ENCODE measurements around the gene BORCS5. TPM values are rescaled to one million over a fixed set of nuclear protein-coding genes. Genes with fewer than 3 reads are reported as not detected.

BORCS5 gene
- total and polyA plus RNA-seq, 2 experiments from 2014 or later, result 11.3 to 12.6 TPM

DNA sequence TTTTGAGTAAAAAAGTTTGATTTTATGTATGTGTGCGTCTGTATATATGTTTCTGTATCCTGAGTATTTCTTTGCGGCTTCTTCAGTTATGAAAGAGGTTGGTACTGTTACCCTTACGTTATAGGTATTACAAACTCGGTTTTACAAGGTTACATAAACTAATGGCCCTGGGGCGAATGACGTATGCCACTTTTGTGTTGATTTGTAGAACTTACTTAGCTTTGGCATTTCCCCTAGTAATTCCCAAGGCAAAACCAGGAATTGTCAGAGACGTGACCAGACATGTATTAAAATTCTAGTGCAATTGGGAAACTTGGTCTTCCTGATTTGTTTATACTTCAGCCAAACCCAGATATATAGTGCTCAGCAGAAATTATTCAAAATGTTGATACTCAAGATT is 112.5 kb downstream of the BORCS5 start:
- ATAC-seq (no peak), DNase-seq (ENCODE audit: low spot score) (no peak)
- no peaks in the 10 kb centered on the region for H3K36me3 ChIP-seq (ENCODE audit: insufficient read depth)
- no peaks in the 10 kb centered on the region for H3K79me2 ChIP-seq (replicated peaks; ENCODE audit: insufficient read depth)
- H3K4me1 Mint-ChIP-seq, result peaks cover 6% of the 10 kb centered on the region
- peaks cover 8% of the 10 kb centered on the region for H3K4me1 ChIP-seq (ENCODE audit: insufficient read depth)
- H3K4me2 ChIP-seq, result no peak overlapping the region
- TF ChIP-seq, protein P1, sequence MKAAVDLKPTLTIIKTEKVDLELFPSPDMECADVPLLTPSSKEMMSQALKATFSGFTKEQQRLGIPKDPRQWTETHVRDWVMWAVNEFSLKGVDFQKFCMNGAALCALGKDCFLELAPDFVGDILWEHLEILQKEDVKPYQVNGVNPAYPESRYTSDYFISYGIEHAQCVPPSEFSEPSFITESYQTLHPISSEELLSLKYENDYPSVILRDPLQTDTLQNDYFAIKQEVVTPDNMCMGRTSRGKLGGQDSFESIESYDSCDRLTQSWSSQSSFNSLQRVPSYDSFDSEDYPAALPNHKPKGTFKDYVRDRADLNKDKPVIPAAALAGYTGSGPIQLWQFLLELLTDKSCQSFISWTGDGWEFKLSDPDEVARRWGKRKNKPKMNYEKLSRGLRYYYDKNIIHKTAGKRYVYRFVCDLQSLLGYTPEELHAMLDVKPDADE (IDR thresholded peaks at IDR 0.05), result no peak
- TF ChIP-seq ZNF114 (CRISPR knock-in tag; IDR thresholded peaks at IDR 0.05), result no peak
- TF ChIP-seq, protein P2, sequence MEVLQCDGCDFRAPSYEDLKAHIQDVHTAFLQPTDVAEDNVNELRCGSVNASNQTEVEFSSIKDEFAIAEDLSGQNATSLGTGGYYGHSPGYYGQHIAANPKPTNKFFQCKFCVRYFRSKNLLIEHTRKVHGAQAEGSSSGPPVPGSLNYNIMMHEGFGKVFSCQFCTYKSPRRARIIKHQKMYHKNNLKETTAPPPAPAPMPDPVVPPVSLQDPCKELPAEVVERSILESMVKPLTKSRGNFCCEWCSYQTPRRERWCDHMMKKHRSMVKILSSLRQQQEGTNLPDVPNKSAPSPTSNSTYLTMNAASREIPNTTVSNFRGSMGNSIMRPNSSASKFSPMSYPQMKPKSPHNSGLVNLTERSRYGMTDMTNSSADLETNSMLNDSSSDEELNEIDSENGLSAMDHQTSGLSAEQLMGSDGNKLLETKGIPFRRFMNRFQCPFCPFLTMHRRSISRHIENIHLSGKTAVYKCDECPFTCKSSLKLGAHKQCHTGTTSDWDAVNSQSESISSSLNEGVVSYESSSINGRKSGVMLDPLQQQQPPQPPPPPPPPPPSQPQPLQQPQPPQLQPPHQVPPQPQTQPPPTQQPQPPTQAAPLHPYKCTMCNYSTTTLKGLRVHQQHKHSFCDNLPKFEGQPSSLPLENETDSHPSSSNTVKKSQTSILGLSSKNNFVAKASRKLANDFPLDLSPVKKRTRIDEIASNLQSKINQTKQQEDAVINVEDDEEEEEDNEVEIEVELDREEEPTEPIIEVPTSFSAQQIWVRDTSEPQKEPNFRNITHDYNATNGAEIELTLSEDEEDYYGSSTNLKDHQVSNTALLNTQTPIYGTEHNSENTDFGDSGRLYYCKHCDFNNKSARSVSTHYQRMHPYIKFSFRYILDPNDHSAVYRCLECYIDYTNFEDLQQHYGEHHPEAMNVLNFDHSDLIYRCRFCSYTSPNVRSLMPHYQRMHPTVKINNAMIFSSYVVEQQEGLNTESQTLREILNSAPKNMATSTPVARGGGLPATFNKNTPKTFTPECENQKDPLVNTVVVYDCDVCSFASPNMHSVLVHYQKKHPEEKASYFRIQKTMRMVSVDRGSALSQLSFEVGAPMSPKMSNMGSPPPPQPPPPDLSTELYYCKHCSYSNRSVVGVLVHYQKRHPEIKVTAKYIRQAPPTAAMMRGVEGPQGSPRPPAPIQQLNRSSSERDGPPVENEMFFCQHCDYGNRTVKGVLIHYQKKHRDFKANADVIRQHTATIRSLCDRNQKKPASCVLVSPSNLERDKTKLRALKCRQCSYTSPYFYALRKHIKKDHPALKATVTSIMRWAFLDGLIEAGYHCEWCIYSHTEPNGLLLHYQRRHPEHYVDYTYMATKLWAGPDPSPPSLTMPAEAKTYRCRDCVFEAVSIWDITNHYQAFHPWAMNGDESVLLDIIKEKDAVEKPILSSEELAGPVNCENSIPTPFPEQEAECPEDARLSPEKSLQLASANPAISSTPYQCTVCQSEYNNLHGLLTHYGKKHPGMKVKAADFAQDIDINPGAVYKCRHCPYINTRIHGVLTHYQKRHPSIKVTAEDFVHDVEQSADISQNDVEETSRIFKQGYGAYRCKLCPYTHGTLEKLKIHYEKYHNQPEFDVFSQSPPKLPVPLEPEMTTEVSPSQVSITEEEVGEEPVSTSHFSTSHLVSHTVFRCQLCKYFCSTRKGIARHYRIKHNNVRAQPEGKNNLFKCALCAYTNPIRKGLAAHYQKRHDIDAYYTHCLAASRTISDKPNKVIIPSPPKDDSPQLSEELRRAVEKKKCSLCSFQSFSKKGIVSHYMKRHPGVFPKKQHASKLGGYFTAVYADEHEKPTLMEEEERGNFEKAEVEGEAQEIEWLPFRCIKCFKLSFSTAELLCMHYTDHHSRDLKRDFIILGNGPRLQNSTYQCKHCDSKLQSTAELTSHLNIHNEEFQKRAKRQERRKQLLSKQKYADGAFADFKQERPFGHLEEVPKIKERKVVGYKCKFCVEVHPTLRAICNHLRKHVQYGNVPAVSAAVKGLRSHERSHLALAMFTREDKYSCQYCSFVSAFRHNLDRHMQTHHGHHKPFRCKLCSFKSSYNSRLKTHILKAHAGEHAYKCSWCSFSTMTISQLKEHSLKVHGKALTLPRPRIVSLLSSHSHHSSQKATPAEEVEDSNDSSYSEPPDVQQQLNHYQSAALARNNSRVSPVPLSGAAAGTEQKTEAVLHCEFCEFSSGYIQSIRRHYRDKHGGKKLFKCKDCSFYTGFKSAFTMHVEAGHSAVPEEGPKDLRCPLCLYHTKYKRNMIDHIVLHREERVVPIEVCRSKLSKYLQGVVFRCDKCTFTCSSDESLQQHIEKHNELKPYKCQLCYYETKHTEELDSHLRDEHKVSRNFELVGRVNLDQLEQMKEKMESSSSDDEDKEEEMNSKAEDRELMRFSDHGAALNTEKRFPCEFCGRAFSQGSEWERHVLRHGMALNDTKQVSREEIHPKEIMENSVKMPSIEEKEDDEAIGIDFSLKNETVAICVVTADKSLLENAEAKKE (CRISPR knock-in tag; IDR thresholded peaks at IDR 0.05), result no peak
- no peaks in the 10 kb centered on the region for H3K27me3 ChIP-seq (ENCODE audit: insufficient read depth)
- H3K36me3 Mint-ChIP-seq (ENCODE audit: low read depth), result peaks cover 41% of the 10 kb centered on the region
- no peaks in the 10 kb centered on the region for H3K27me3 Mint-ChIP-seq (ENCODE audit: insufficient read depth, low read depth, poor library complexity)
- no peak overlapping the region for H3K4me3 ChIP-seq
- 0 out of 2 replicates have a peak, but pooled peaks cover 9% of the 10 kb centered on the region for H4K20me1 ChIP-seq (replicated peaks; ENCODE audit: insufficient read depth)
- H2AFZ ChIP-seq, result no peak overlapping the region
- H3K27ac ChIP-seq (ENCODE audit: low read depth), result no peak overlapping the region
- H3K27ac Mint-ChIP-seq, result no peak overlapping the region
- 0 out of 2 replicates have a peak, but pooled peaks cover 2% of the 10 kb centered on the region for H3F3A ChIP-seq (replicated peaks; ENCODE audit: low read depth)
- H3K9me3 Mint-ChIP-seq, result peaks cover 24% of the 10 kb centered on the region
- no peak overlapping the region for H3K4me3 Mint-ChIP-seq
- no peaks in the 10 kb centered on the region for H3K9me2 ChIP-seq (ENCODE audit: insufficient read depth)

DNA sequence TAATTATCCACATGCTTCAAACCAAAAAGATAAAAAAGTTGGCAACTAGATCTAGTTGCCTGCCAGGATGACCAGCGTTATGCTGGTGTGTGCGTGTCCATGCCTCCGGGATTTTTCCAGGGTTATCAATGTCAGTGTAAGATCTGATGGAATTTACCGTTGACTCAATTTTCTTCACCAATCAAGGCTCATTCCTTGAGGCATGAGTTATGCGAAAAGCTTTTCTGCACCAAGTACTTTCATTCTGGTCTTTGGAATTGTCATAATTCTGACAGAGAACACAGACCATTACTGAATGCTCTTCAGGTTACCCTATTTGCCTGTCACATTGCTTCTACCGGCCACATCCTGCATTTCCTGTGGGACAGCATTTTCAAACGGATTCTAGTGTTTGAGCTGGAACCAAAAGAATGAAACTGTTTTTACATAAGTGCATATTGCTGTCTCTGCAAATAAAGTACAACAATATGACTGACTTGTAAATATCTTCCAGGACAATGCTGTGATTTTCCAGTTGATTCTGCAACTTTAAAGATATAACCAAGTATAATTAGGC is 114.0 kb downstream of the BORCS5 start:
- peaks cover 12% of the 10 kb centered on the region; the same call in 1 of the 2 replicates for H4K20me1 ChIP-seq (replicated peaks; ENCODE audit: insufficient read depth)
- H3K4me3 Mint-ChIP-seq, result no peak overlapping the region
- H3K4me2 ChIP-seq, result no peak overlapping the region
- H3K4me1 Mint-ChIP-seq, result peaks cover 10% of the 10 kb centered on the region
- no peak overlapping the region; the same call in 1 of the 2 replicates for H3K27ac ChIP-seq (ENCODE audit: low read depth)
- H3K4me1 ChIP-seq (ENCODE audit: insufficient read depth), result peaks cover 8% of the 10 kb centered on the region
- peaks cover 50% of the 10 kb centered on the region for H3K36me3 Mint-ChIP-seq (ENCODE audit: low read depth)
- no peak for DNase-seq (ENCODE audit: low spot score)
- H3K79me2 ChIP-seq (replicated peaks; ENCODE audit: insufficient read depth), result 0 out of 2 replicates have a peak, but pooled peaks cover 4% of the 10 kb centered on the region
- peaks cover 24% of the 10 kb centered on the region for H3K9me3 Mint-ChIP-seq
- H3K36me3 ChIP-seq (ENCODE audit: insufficient read depth), result peaks cover 1% of the 10 kb centered on the region; the same call in 1 of the 2 replicates
- H3F3A ChIP-seq (replicated peaks; ENCODE audit: low read depth), result 0 out of 2 replicates have a peak, but pooled peaks cover 4% of the 10 kb centered on the region
- H2AFZ ChIP-seq, result no peak overlapping the region
- H3K4me3 ChIP-seq, result no peak overlapping the region
- H3K9me2 ChIP-seq (ENCODE audit: insufficient read depth), result no peaks in the 10 kb centered on the region
- ATAC-seq, result no peak
- no peaks in the 10 kb centered on the region for H3K27me3 Mint-ChIP-seq (ENCODE audit: insufficient read depth, low read depth, poor library complexity)
- H3K27me3 ChIP-seq (ENCODE audit: insufficient read depth), result no peaks in the 10 kb centered on the region
- no peak overlapping the region for H3K27ac Mint-ChIP-seq
- TF ChIP-seq ZNF114 (CRISPR knock-in tag; IDR thresholded peaks at IDR 0.05) (no peak), CREB1 (CRISPR knock-in tag; IDR thresholded peaks at IDR 0.05; ENCODE audit: low read depth) (no peak), EZH2 (IDR thresholded peaks at IDR 0.05; ENCODE audit: low read depth, unreplicated experiment) (no peak), JUNB (IDR thresholded peaks at IDR 0.05; ENCODE audit: unreplicated experiment) (no peak), ZNF331 (CRISPR knock-in tag; IDR thresholded peaks at IDR 0.05; ENCODE audit: low read depth) (no peak), POLR2AphosphoS5 (IDR thresholded peaks at IDR 0.05; ENCODE audit: low read depth) (no peak), EZH2phosphoT487 (IDR thresholded peaks at IDR 0.05; ENCODE audit: unreplicated experiment) (no peak)
- TF ChIP-seq, protein P3, sequence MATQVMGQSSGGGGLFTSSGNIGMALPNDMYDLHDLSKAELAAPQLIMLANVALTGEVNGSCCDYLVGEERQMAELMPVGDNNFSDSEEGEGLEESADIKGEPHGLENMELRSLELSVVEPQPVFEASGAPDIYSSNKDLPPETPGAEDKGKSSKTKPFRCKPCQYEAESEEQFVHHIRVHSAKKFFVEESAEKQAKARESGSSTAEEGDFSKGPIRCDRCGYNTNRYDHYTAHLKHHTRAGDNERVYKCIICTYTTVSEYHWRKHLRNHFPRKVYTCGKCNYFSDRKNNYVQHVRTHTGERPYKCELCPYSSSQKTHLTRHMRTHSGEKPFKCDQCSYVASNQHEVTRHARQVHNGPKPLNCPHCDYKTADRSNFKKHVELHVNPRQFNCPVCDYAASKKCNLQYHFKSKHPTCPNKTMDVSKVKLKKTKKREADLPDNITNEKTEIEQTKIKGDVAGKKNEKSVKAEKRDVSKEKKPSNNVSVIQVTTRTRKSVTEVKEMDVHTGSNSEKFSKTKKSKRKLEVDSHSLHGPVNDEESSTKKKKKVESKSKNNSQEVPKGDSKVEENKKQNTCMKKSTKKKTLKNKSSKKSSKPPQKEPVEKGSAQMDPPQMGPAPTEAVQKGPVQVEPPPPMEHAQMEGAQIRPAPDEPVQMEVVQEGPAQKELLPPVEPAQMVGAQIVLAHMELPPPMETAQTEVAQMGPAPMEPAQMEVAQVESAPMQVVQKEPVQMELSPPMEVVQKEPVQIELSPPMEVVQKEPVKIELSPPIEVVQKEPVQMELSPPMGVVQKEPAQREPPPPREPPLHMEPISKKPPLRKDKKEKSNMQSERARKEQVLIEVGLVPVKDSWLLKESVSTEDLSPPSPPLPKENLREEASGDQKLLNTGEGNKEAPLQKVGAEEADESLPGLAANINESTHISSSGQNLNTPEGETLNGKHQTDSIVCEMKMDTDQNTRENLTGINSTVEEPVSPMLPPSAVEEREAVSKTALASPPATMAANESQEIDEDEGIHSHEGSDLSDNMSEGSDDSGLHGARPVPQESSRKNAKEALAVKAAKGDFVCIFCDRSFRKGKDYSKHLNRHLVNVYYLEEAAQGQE (IDR thresholded peaks at IDR 0.05; ENCODE audit: unreplicated experiment), result no peak
